Fibroblast of mammary gland (primary cell): ENCODE measurements around the gene LRRC4.

Experiments
- DNase-seq: peaks from one replicate; pipeline ENCODE4 v3.0.0-alpha.2; 2010; ENCODE audit warnings: low read depth
- H3K4me3 ChIP-seq: 2 replicates; pipeline ENCODE4 v1.5.1; 2011; ENCODE audit warnings: low read depth, mild to moderate bottlenecking, low read length, moderate library complexity; ENCODE audit not compliant: control insufficient read depth
- CTCF ChIP-seq: conservative IDR thresholded peaks from 2 replicates; pipeline ENCODE4 v1.5.1; 2011; ENCODE audit warnings: low read depth, low read length, inconsistent platforms; ENCODE audit not compliant: control insufficient read depth, insufficient read depth

Gene LRRC4

GRCh38 chr7:128075242-128076095, 44.2 kb upstream of the LRRC4 start:
- no peak overlapping the region for H3K4me3 ChIP-seq
- DNase-seq = no peak
- TF ChIP-seq CTCF = no peak

GRCh38 chr7:128074736-128075135, 43.5 kb upstream of the LRRC4 start:
- no peak for DNase-seq
- no peak overlapping the region for H3K4me3 ChIP-seq
- no peak for TF ChIP-seq CTCF

DNA sequence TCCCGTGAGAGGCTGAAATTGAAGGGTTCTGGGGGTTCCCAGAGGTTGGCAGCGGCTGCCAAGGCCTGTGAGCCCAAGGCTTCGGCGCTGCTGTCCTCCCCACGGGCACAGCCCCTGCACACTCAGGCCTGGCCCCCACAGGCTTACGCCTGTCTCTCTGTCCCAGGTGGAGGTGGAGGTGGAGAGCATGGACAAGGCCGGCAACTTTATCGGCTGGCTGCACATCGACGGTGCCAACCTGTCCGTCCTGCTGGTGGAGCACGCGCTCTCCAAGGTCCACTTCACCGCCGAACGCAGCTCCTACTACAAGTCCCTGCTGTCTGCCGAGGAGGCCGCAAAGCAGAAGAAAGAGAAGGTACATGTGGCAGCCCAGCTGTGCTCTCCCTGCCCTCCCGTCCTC, 43.1 kb upstream of the LRRC4 start:
- DNase-seq = no peak
- TF ChIP-seq CTCF = no peak
- H3K4me3 ChIP-seq = no peak overlapping the region

GRCh38 chr7:128073671-128074310, 42.6 kb upstream of the LRRC4 start:
- no peak for DNase-seq
- no peak for TF ChIP-seq CTCF
- no peak overlapping the region for H3K4me3 ChIP-seq

GRCh38 chr7:128071801-128072200, 40.6 kb upstream of the LRRC4 start:
- H3K4me3 ChIP-seq = no peak overlapping the region
- no peak for DNase-seq
- no peak for TF ChIP-seq CTCF

DNA sequence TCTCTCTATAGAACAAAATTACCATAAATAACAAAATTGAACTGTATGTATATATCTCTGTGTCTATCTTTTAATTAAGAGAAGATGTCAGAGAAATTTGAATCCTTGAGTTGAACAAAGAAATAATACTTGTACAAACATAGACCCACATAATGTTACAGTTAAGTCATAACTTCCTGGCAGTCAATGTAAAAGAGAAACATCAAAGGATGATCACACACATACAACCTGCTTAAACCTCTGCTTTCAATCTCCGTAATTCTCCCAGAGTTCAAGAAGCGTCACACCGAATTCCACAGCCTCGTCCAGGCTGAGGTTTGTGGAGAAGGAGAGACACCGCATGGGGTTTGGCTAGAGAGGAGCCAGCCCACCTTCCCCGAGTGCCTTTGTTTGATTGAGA, 40.1 kb upstream of the LRRC4 start:
- DNase-seq = no peak
- no peak overlapping the region for H3K4me3 ChIP-seq
- TF ChIP-seq CTCF = no peak
